HG02763 (cell line): ENCODE results near the gene UGT2A2.

Source experiments
- ATAC-seq: cut with Tn5 transposase; IDR thresholded peaks from one replicate; pipeline ENCODE4 v1.9.1; 2021; ENCODE audit warnings: mild to moderate bottlenecking, moderate library complexity; ENCODE audit not compliant: unreplicated experiment

UGT2A2 gene

DNA sequence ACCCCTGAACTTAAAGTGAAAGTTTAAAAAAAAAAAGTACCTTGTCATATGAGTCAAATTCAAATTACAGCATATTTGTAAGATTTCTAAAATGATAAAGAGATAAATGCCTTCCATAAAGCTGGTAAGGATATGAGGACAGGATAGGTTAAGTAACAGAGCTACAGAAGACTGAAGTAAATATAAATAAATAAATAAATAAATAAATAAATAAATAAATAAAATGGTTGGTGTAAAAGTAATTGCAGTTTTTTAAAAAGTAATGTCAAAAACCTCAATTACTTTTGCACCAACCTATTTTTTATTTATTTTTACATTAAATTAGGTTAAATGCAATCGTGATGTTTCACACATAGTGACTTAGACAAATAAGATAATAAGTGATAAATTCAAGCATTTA, 62.2 kb downstream of the UGT2A2 start:
- no peak for ATAC-seq

DNA sequence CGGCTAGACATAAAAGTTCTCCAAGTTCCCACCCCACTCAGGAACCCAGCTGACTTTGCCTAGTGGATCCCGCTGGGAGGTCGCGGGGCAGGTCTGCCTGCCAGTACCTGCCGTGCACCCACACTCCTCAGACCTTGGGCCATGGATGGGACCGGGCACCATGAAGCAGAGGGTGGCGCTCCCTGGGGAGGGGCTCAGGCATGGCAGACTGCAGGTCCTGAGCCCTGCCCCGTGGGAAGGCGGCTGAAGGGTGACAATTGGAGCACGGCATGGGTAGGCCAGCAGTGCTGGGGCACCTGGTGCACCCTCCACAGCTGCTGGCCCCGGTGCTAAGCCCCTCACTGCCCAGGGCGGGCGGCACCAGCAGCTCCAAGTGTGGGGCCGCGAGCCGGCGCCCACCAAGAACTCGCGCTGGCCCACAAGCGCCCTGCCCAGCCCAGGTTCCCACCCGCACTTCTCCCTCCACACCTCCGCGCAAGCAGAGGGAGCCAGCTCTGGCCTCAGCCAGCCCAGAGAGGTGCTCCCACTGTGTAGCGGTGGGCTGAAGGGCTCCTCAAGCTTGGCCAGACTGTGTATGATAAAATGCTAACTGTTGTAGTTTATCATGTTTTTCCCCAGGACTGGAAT, 63.1 kb downstream of the UGT2A2 start:
- no peak for ATAC-seq

GRCh38 chr4:69568787-69569186, 70.7 kb downstream of the UGT2A2 start:
- ATAC-seq: no peak

- ATAC-seq: no peak
These were observed 76.0 kb downstream of the UGT2A2 start for GRCh38 chr4:69563424-69563823.

DNA sequence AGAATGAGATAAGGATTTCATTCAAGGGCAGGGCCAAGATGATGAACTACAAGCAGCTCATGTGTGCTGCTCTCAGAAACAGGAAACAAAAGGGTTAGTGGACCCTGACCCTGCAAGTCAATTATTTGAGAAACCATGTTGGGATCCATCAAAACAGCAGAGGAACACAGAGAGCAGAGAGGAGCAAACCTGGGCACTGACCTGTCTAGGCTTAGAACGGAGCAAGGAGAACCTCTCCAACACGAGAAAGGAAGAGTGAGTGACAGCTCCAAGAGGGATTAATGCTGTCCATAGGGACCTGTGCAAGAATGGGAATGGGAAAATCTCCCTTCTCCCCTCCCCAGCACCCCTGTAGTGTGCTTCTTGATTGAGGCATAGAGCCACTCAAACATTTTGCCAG, 89.8 kb downstream of the UGT2A2 start:
- ATAC-seq: no peak

DNA sequence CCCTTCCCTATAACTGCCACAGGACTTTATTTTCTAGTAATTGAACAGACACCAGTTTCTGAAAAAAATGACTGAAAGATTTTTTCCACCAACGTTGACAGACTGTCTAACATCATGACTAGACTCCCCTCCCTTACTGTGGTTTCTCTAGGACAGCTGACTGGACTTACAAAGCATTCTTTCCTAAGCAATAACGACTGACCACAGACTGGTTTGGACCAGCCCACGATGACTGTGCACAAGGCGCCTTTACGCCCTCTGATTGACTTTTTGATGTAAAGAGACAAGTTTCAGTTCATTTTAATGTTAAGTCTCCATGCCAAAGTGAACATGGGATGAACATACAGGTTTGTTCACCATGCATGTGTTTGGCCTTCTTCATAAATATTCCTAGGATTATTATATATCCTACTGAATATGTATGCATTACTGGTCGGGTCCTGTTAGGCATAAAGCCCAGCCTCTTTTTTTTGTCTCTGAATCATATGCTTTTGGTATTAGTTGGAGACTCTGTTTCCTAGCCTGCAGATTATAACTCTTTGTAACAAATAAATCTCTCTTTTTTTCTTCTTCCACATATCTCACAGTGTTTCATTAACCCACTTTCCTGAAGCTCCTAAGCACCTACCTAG, 93.2 kb downstream of the UGT2A2 start:
- no peak for ATAC-seq
